OCI-LY3 (cell line): ENCODE data around the gene LPCAT1.

Source experiments
- EZH2phosphoT487 ChIP-seq: fragments of 200-600 bp; shearing (Covaris generic); IDR thresholded peaks from 2 replicates; pipeline ENCODE4 v1.6.1; 2018; ENCODE audit warnings: antibody characterized with exemption, mixed run types, low read depth
- TF ChIP-seq, protein P1 (sequence below): fragments of 200-600, 300-600 bp; sonication (generic); IDR thresholded peaks from 2 replicates; pipeline ENCODE4 v1.5.1; 2014; ENCODE audit warnings: antibody characterized with exemption, low read length, low read depth

DNA sequence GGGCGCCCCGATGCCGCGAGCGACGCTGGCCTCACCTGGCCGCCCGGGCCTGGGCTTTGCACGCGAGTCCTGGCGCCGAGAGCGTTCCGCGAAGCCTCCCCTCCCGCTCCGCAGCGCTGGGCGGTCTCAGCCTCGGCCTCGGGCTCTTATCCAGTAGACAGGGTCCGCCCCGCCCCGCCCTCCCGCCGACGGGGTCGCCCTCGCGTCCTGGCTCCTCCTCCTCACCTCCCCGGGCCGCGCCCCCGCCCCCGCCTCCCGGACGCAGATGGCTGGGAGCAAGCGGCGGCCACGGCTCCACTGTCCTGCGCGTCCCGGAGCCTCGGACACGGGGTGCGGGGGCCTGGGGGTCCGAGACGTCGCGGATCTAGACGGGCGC lies 78.5 kb downstream of the LPCAT1 start, which contains the start of gene SLC6A3:
- TF ChIP-seq, protein P1, sequence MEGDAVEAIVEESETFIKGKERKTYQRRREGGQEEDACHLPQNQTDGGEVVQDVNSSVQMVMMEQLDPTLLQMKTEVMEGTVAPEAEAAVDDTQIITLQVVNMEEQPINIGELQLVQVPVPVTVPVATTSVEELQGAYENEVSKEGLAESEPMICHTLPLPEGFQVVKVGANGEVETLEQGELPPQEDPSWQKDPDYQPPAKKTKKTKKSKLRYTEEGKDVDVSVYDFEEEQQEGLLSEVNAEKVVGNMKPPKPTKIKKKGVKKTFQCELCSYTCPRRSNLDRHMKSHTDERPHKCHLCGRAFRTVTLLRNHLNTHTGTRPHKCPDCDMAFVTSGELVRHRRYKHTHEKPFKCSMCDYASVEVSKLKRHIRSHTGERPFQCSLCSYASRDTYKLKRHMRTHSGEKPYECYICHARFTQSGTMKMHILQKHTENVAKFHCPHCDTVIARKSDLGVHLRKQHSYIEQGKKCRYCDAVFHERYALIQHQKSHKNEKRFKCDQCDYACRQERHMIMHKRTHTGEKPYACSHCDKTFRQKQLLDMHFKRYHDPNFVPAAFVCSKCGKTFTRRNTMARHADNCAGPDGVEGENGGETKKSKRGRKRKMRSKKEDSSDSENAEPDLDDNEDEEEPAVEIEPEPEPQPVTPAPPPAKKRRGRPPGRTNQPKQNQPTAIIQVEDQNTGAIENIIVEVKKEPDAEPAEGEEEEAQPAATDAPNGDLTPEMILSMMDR: no peak
- no peak for TF ChIP-seq EZH2phosphoT487
